Caki2 (cell line): ENCODE data around the gene ADSS1. TPM values are rescaled to one million over a fixed set of nuclear protein-coding genes. Genes with fewer than 3 reads are reported as not detected.

Source experiments
- DNase-seq: peaks from one replicate; pipeline ENCODE4 v3.0.0-alpha.2; 2015; ENCODE audit warnings: low read depth
- in situ Hi-C: cut with HindIII; loops from 2 replicates; pipeline ENCODE4 v1.10.0; 2016; ENCODE audit warnings: low sequenced_read_pairs, low pct_unique_long_range_greater_than_20kb, mixed read lengths
- total RNA-seq: library from RNA; depleted of rRNA; stranded (reverse); fragments of >200 nt; shearing (Covaris generic); gene quantifications from 2 replicates; pipeline ENCODE4 v1.2.3, GENCODE V29; 2014; ENCODE audit warnings: low replicate concordance

The ADSS1 gene
- total RNA-seq, 1 experiment from 2014 or later: 4.2 TPM

DNA sequence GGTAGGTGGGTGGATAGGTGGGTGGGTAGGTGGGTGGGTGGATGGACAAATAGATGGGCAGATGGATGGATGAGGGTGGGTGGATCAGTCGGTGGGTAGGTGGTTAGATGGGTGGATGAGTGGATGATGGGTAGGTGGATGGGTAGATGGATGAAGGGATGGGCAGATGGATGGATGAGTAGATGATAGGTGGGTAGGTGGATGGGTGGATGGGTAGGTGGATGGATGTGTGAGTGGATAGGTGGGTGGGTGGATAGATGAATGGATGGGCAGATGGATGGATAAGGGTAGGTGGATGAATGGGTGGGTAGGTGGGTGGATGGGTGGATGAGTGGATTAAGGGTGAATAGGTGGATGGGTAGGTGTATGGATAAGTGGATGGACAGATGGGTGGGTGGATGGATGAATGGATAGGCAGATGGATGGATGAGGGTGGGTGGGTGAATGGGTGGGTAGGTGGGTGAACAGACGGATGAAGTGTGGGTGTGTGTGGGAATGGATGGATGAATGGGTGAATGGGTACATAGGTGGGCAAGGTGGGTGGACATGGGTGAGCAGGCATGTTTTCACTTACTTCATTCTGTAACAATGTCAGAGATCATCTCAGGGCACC lies 37.9 kb upstream of the ADSS1 start:
- DNase-seq: no peak
- in situ Hi-C loops: no loop called here

DNA sequence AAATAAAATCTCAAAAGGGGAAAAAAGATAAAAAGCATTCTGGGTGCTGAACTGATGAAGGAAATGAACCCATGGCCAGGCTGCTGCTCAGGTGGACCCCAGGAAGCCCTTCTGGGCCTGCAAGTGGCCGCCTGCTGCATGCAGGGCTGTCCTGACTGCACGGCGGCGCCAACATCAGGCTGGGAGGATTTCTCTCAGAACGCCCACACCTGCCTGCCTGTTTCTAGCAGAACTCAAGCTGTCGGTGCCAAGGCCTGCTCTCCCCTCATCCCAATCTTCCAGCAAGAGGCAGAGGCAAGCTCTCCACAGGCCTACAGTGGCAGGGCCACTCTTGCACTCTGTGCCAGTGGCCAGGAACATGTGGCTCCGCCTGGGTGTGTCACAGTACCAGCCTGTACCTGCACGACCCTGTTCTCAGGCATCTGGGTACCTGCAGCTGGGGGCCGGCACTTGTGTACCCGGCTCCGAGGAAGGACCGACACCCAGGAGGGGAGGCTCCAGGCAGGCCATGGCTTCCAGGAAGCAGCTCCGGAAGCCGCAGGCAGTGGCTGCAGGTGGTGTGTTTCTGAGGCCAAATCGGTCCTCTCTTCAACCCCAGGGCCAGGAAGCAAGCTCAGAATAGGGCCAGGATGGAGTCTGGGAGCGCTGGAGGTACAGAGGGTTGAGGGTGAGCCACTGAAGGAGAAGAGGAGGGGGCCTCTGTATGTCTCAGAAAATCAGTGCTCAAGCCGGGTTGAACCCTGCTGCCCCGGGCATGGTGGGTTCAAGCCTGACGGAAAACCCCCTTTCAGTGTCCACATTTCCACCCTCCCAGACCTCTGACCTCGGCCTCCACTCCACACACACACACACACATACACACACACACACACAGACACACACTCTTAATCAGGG lies 37.2 kb upstream of the ADSS1 start:
- DNase-seq: no peak
- in situ Hi-C loops: no loop called here

DNA sequence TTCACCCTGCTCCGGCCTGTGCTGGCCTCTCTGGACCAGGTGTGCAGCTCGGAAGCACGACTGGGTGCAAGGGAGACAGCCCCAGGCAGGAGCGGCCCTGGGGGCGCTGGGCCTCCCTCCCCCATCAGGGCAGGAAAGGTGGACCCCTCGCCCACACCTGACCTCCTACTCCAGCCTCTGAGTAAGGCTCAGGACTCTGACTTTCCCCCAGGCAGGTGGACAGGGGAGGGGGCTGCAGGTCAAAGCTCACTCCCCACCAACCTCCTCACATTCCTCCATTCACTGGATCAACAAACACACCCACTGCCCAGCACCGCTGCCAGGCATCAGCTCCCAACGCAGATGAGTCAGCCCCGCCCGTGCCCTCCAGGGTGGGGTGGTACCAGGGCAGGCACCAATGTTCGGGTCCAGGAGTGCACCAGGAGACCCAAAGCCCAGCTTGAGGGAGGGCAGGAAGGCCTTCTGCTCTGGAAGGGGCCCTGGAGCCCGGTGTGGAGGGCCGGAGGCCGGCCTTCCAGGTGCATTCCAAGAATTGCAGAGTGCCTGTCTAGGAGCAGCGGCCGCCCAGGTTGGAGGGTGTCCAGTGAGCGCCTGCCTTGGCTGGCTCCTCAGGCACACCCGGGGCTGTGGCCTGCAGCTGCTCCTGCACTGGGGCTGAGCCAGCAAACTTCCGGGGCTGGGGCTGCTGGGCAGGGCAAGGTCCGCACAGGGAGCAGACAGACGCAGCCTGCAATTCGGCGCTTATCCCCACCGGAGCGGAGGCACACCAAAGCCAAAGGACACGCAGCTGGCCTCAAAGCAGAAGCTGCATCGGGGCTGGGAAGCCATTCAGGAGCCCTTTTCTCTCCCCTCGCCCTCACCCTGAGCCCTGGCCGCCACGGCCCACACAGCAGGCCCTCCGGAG lies 36.2 kb upstream of the ADSS1 start:
- peak; percentile 83 for DNase-seq
- in situ Hi-C loops: no loop called here

DNA sequence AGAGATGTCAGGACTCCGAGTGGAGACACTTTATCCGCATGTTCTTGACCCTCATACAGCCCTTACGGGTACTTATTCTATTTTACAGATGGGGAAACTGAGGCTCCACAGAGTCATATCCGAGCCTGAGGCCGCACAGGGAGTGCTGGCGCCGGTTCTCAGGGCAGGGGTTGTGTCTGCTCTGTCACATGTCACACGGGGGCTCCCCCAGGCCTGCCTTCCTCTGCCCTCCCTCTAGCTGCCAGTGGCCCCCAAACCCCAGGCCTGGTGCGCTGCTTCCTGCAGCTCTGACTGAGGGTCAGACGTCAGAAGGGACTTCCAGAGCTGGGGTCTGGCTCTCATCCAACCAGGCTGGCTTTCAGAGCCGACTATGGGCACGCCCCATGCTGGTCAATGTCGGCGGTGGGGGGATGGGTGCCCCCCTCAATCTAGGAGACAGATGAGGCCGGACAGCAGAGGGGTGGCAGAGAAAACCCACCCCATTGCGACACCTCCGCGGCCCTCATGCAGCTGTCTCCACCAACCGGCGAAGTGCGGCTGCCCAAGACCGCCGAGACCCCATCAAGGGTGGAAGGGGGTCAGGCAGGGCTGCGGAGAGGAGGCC lies 35.4 kb upstream of the ADSS1 start:
- DNase-seq: no peak
- in situ Hi-C loops: no loop called here

DNA sequence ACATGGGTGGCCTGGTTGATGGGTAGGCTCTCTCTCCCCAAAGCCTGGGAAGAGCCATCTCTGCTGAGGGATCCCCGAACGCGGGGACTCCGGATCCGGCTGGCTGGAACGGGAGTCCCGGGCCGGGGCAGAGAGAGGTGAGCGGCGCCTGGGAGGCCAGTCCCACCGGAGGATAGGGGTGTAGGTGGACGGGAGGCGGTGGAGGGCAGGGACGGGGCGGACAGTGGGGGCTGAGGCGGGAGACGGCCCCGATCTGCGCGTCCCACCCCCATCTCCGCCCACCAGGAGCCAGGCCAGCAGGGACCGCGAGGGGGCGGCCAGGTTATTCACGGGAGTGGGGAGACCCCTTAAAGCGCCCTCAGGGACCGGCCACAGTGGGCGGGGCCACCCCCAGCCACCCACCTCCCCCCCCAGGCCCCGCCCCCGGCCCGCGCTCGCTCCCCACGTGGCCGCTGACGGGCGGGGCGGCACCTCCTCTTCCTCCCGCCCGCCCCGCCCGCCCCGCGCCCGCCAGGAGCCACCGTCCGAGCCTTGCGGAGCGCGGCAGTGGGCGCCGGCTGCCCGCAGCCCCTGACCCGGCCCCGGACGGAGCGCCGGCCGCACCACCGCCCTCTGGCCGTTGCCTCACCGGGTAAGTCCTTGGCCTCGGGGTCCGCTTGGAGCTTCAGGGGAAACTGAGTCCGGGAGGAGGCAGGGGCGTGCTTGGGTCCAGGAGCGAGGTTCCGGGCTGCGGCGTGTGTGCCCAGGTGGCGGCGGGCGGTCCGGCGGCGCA lies 34.7 kb upstream of the ADSS1 start, which contains the start of gene INF2:
Gene INF2, plus strand, starts transcription at position 510 of the 772 bp plus-strand sequence. CDS start 11,748 bp downstream, outside the sequence.
- in situ Hi-C loops: no loop called here
- DNase-seq: peak; percentile 74

DNA sequence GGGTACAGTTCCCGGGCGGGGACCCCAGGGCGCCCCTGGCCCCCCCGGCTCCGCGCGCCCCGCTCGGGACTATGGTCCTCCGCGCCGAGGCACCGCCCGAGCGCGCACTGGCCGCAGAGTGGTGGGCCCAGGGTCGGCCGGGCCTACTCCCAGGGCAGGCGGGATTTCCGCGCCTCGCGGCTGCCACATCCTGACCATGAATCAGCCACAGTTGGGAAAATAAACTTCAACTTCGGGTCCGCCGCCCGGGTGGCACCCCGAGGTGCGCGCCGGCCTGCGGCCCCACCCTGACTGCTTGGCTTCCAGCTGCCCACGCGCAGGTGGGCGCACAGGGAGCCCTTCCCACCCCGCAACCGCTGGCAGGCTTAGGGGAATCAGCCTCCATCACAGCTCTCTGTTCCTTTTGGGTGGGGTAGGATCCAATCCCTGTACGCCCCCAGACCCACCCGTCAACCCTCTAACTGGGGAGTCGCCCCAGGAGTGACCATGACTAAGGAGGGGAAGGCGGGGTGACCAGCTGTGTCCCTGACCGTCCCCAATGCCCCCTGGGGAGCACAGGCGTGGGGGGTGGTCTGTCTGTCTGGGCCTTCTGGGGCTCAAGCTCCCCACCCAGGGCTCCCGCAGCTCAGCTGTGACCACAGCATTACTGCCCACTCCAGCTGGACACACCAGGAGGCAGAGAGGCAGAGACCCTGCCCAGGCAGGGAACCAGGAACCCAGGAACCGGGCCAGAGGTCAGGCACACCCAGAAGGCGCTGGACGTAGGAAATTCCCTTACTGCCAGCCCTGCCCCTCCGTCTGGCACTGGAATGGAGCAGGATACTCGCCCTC lies 33.9 kb upstream of the ADSS1 start:
- in situ Hi-C loops: no loop called here
- DNase-seq: no peak

DNA sequence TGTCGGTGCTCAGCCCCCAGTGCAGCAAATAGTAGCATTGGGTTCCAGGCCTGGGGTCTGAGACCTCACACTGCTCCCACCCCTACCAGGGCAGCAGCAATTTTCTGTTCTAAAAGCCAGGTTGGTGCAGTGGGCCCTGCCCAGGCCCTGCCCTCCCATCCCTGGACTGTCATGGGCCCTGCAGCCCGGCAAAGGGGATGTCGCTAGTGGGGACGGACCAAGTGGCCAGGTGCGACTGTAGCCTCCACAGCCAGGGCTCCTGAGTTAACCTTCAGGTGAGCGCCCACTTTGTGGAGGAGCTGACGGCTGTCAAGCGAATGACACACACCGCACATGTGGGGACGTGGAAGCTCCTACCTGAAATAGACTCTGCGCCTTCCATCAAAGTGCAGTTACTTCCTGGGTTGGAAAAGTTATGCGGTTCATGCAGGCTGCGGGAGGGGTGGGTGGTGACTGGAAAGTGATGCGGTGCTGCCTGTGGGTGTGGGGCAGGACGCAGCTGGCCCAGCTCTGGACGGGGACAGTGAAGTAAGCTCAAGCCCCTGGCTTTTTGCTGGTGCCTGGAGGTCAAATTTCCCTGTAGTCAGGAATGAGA lies 33.1 kb upstream of the ADSS1 start:
- in situ Hi-C loops: no loop called here
- no peak for DNase-seq

DNA sequence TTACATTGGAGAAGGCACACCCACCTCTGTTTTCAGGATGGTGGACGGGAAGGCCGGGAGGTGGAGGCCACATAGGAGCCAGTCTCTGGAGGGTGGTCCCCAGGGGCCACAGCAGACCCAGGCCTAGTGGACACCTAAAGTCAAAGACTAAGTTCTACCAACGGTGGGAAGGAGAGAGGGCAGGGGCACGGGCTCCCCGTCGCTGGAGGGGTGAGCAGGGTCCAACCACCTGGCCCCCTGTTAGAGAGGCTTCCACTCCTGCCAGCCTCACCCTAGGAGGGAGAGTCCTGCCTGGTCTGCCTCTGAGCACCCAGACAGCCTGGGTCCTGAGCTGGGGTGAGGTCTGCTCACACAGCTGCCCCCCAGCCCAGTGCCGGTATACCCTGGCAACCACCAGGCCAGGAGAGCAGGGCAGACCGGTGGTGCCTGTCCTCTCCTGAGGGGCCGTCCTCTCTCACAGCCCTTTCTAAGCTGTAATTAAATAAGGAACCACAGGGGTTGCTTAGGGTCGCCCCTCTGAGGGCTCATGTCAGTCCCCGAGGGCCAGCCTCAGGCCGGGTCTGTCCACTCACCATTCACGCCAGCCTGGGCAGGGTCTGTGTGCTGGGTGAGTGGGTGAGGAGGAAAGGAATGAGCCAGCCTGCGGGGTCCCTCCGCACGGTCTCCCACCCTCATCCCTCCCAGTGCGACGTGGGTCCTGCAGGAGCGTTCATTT lies 32.3 kb upstream of the ADSS1 start:
- no peak for DNase-seq
- in situ Hi-C loops: no loop called here

DNA sequence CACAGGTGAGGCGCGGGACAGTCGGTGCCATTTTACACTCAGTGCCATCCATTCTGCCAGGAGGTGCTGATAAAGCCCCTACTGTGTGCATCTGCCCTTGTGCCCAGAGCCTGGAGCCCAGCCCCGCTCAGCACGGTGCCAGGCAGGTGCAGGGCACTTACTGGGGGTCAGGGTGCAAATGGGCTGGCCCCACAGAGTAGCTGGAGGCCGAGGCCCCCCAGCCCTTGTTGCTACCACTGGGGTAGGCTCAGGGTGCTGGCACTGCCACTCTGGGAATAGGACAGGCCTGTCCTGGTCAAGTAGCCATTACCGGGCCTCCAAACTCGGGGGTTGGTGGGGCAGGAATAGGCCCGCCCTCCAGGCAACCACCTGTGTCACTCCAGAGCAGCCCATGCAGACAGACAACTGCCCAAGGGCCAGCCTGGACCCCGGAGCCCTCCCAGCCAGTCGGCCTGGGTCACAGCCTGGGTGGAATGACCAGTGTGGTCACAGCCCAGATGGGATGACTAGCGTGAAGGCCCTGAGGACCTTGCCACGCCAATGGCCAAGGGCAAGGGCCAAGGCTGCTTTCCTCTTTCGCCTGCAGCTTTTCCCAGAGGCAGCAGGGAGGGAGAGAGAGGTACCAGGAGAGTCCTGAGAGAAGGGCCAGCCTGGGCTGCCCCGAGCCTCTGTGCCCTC lies 31.6 kb upstream of the ADSS1 start:
- in situ Hi-C loops: no loop called here
- DNase-seq: no peak

DNA sequence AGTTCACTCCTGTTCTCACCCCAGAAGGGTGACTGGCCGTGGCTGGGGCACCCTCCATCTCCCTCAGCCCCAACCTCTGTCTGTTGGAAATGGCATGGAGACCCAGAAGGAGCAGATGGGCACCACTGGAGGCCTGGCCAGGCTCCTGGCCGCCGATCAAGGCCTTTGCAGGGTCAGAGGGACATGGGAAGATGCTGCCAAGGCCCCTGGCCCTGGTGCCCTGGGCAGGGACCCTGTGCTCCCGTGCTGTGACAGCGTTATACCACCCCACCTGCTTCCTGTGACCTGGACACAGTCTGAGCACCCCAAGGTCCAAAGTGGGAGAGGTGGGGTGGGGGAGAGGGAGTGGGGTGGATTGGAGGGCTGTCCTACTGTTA lies 31.1 kb upstream of the ADSS1 start:
- in situ Hi-C loops: no loop called here

DNA sequence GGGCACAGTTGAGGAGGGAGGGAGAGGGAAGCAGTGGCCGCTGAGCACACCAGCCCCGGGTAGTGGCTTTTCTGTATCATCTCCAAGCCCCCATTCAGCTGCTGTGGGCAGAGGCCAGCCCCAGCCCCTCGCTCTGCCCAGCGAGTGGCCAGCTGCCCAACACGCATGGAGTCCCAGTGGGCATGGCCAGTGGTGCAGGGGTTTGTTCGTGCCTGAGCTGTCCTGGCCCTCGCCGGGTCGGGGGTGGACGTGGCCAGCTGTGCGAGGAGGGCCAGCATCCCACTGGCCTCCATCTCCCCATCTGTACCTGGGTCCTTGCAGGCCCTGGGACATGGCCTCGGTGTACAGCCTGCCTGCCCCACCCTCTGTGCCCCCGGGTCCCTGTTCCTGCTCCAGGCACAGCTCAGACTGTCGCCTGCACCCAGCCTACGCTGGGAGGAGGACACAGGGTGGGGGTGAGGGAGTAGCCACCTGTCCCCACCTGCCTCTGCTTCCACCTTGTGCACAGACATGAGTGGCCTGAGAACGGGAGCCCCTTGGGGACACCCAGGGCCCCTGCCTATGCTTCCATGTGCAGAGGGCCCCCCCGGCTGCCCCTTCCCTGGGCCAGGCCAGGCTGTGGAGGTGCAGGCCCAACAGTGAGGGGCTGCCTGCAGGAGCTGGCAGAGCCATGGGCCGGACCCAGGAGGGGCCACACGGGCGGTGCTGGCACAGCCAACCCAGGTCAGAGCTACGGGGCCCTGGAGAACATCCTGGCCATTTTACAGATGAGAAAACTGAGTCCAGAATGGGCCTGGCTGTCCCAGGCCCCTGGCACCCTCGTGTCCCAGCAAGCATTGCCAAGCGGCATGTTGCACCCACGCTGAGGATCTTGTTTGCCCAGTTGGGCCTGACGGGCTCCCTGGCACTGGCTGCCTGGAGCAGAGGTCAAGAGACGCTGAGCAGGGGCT lies 30.3 kb upstream of the ADSS1 start:
- no peak for DNase-seq
- in situ Hi-C loops: no loop called here

More for the DNA sequence above, 31.1 kb upstream of the ADSS1 start:
- DNase-seq: no peak

DNA sequence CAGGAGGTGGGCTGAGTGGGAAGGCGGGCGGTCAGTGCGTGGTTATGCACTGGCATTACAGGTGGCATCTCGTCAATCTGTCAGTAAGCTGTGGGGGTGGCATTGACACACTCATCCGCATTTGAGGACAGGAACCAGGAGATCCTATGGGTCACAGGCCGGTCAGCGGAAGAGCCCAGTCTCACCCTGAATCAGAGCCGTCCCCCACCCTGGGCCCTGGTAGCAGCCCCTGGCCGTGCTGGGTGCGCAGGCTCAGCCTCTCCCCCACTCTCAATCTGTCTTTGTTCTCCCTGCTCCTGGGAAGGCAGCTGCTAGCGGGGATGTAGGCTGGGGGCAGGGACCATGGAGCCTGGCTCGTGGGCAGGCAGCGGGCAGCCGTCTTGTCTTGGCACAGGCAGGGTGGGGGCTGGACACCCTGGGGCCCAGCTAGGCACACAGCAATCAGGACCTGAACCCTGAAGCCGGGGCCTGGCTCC lies 29.5 kb upstream of the ADSS1 start:
- in situ Hi-C loops: no loop called here
- DNase-seq: no peak

DNA sequence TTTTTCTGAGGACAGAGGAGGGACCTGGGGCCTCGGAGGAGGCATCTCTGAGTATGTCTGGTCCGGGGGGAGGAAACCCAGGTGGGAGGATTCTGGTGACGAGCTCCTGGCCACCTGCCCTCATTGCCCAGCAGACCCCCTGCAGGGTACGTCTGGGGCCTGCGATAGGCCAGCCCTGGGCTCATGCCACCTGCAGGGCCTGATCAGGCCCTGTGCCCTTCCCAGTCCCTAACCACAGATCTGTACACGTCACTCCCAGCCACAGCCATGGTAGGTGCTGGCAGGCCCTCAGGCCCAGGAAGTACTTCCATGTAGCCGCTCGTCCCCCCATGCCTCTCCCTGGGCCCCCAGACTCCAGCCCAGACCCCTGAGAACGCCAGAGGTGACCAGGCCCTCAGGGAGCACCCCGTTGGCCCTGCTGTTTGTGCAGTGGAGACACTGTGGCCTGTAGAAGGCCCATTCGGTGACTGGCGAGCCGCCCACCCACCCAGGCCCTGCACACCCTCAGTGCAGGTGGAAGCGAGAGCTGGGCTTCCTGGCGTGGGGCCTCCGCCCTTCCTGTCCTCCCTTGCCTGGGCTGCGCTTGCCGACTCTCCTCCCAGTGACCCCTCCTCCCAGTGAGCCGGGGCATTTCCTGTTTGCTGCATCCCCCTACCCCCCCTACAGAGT lies 28.9 kb upstream of the ADSS1 start:
- in situ Hi-C loops: no loop called here

DNA sequence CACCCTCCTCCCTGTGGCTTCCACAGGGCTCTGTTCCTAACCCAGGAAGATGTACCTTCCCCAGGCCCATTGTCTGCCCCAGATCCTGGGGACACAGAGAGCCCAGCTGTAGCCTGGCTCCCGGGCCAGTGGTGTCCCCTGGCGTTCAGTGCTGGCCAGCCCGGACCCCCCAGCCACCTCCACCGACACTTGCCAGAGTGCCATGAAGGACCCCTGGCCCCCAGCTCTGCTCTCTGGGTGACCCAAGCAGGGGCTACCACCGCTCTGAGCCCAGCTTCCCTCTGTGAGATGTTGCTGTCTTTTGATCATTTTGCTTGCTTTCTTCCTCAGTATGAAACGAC lies 28.4 kb upstream of the ADSS1 start:
- DNase-seq: no peak
- in situ Hi-C loops: no loop called here

More for the DNA sequence above, 28.9 kb upstream of the ADSS1 start:
- no peak for DNase-seq
